Measurements from ENCODE around the gene IGF2. TPM values are rescaled to one million over a fixed set of nuclear protein-coding genes. Genes with fewer than 3 reads are reported as not detected.

IGF2 gene
- total and polyA plus RNA-seq, 2 donors (not counting 1 experiment from before 2014, with no cell fraction given): not detected

GRCh38 chr11:2096919-2097301 is 42.3 kb downstream of the IGF2 start:
- 84% methylated on average over 17 of the region's 17 CpGs for WGBS (ENCODE audit: insufficient coverage)
- H3K4me1 Mint-ChIP-seq: no peaks in the 10 kb centered on the region
- ATAC-seq (ENCODE audit: low read depth): no peak
- Histone ChIP-seq H3K79me2 (ENCODE audit: control insufficient read depth, insufficient read depth, low read length) (no peaks in the 10 kb centered on the region), H3K4me1 (ENCODE audit: control insufficient read depth in 2 of 2, insufficient read depth in 2 of 2, low read length in 2 of 2) (peaks cover 0 to 2% of the 10 kb centered on the region in 2 donors), H3K9me3 (ENCODE audit: control extremely low read depth in 1 of 3, control insufficient read depth in 2 of 3, insufficient read depth in 1 of 3, low read length in 2 of 3) (peaks cover 0 to 11% (median 0%) of the 10 kb centered on the region in 3 donors), H3K27ac (ENCODE audit: low read length in 2 of 2) (no peak overlapping the region), H2AFZ (ENCODE audit: insufficient read depth, low read depth, low read length, poor library complexity, severe bottlenecking) (no peak overlapping the region), H3K9ac (ENCODE audit: low read length) (no peak overlapping the region), H3K27me3 (replicated peaks in 1 of 4; ENCODE audit: control extremely low read depth in 1 of 4, control insufficient read depth in 3 of 4, insufficient read depth in 4 of 4, low read length in 3 of 4) (peaks cover 0 to 12% (median 1%) of the 10 kb centered on the region in 4 experiments), H3K36me3 (replicated peaks in 1 of 2; ENCODE audit: control extremely low read depth in 1 of 2, control insufficient read depth in 1 of 2, extremely low read depth in 1 of 2, insufficient read depth in 2 of 2, low read length in 1 of 2) (no peaks in the 10 kb centered on the region), H3K4me2 (replicated peaks; ENCODE audit: low read depth, low read length, poor library complexity, severe bottlenecking) (no peak overlapping the region), H4K20me1 (ENCODE audit: control insufficient read depth, insufficient read depth, low read length, poor library complexity, severe bottlenecking) (no peaks in the 10 kb centered on the region), H3K4me3 (ENCODE audit: control extremely low read depth in 1 of 5, extremely low read depth in 1 of 5, insufficient read depth in 1 of 5, low read depth in 2 of 5, low read length in 4 of 5) (no peak overlapping the region)
- peaks cover 20% of the 10 kb centered on the region for H3K27me3 Mint-ChIP-seq
- intact Hi-C loops (cut with micrococcal nuclease): no loop called here
- ChIA-PET CTCF (interaction anchor here (1.1 kb wide), 1 partner anchor 54 kb away, joined by 3 read pairs; no protein-coding TSS in a partner anchor), POLR2A (no interaction called here)
- no peak overlapping the region for H3K27ac Mint-ChIP-seq
- H3K9me3 Mint-ChIP-seq (ENCODE audit: insufficient read depth): no peaks in the 10 kb centered on the region
- DNase-seq: no peak
- no peak overlapping the region for H3K4me3 Mint-ChIP-seq
- TF ChIP-seq CTCF (IDR thresholded peaks at IDR 0.05) (no peak), EZH2 (IDR thresholded peaks at IDR 0.05; ENCODE audit: borderline replicate concordance, insufficient read depth, low read depth, low read length, poor library complexity, severe bottlenecking) (no peak)

- no peak overlapping the region for H3K27ac Mint-ChIP-seq
Measured at GRCh38 chr11:2096011-2096918, 42.9 kb downstream of the IGF2 start.

More at GRCh38 chr11:2096011-2096918, 42.9 kb downstream of the IGF2 start:
- intact Hi-C loops (cut with micrococcal nuclease): no loop called here
- Histone ChIP-seq H3K9me3 (ENCODE audit: control extremely low read depth in 1 of 3, control insufficient read depth in 2 of 3, insufficient read depth in 1 of 3, low read length in 2 of 3) (peaks cover 0 to 11% (median 0%) of the 10 kb centered on the region in 3 donors), H3K4me3 (ENCODE audit: control extremely low read depth in 1 of 5, extremely low read depth in 1 of 5, insufficient read depth in 1 of 5, low read depth in 2 of 5, low read length in 4 of 5) (no peak overlapping the region), H3K4me2 (replicated peaks; ENCODE audit: low read depth, low read length, poor library complexity, severe bottlenecking) (no peak overlapping the region), H4K20me1 (ENCODE audit: control insufficient read depth, insufficient read depth, low read length, poor library complexity, severe bottlenecking) (no peaks in the 10 kb centered on the region), H3K36me3 (replicated peaks in 1 of 2; ENCODE audit: control extremely low read depth in 1 of 2, control insufficient read depth in 1 of 2, extremely low read depth in 1 of 2, insufficient read depth in 2 of 2, low read length in 1 of 2) (no peaks in the 10 kb centered on the region), H3K4me1 (ENCODE audit: control insufficient read depth in 2 of 2, insufficient read depth in 2 of 2, low read length in 2 of 2) (peaks cover 0 to 2% of the 10 kb centered on the region in 2 donors), H3K9ac (ENCODE audit: low read length) (no peak overlapping the region), H3K79me2 (ENCODE audit: control insufficient read depth, insufficient read depth, low read length) (no peaks in the 10 kb centered on the region), H2AFZ (ENCODE audit: insufficient read depth, low read depth, low read length, poor library complexity, severe bottlenecking) (no peak overlapping the region), H3K27me3 (replicated peaks in 1 of 4; ENCODE audit: control extremely low read depth in 1 of 4, control insufficient read depth in 3 of 4, insufficient read depth in 4 of 4, low read length in 3 of 4) (peaks cover 0 to 12% (median 1%) of the 10 kb centered on the region in 4 experiments), H3K27ac (ENCODE audit: low read length in 2 of 2) (no peak overlapping the region)
- no peak for ATAC-seq (ENCODE audit: low read depth)
- CTCF ChIA-PET: no interaction called here
- POLR2A ChIA-PET: no interaction called here
- no peak for DNase-seq
- Mint-ChIP-seq H3K4me1 (no peaks in the 10 kb centered on the region), H3K9me3 (ENCODE audit: insufficient read depth) (no peaks in the 10 kb centered on the region), H3K27me3 (peaks cover 15% of the 10 kb centered on the region), H3K4me3 (no peak overlapping the region)
- WGBS (ENCODE audit: insufficient coverage): 92% methylated on average over 15 of the region's 19 CpGs
- no peak for TF ChIP-seq CTCF (IDR thresholded peaks at IDR 0.05)

Measured in B cell (primary cell).